ENCODE data around the gene SHOX. TPM values are rescaled to one million over a fixed set of nuclear protein-coding genes. Genes with fewer than 3 reads are reported as not detected.
"Not testable (repeated sequence)": the region's sequence is repeated elsewhere in the genome, so short reads cannot be mapped to it uniquely, and the experiment has no call there.

Gene SHOX
- total and polyA plus RNA-seq, 10 of the 15 experiments (the other 5 are each of a cell fraction or from before 2014, with no cell fraction given): 0.42 TPM; not detected in 9

- Histone ChIP-seq H3K79me2 (ENCODE audit: control insufficient read depth, insufficient read depth, low read length) (no peaks in the 10 kb centered on the region), H3K9me3 (replicated peaks; ENCODE audit: control insufficient read depth, insufficient read depth, low read length) (peaks cover 2% of the 10 kb centered on the region; the same call in 1 of the 3 replicates), H3K9ac (ENCODE audit: control insufficient read depth, insufficient read depth, low read length) (no peak overlapping the region), H3K27me3 (replicated peaks in 1 of 2; ENCODE audit: control insufficient read depth in 2 of 2, insufficient read depth in 2 of 2, low read length in 1 of 2) (no peaks in the 10 kb centered on the region), H3K4me3 (no peak overlapping the region), H4K20me1 (ENCODE audit: control insufficient read depth, insufficient read depth) (no peaks in the 10 kb centered on the region), H3K27ac (ENCODE audit: control insufficient read depth, insufficient read depth) (no peak overlapping the region), H3K36me3 (ENCODE audit: control insufficient read depth in 2 of 2, insufficient read depth in 2 of 2, low read length in 1 of 2) (no peaks in the 10 kb centered on the region), H2AFZ (ENCODE audit: control insufficient read depth, low read depth, low read length) (no peak overlapping the region), H3K4me1 (ENCODE audit: control insufficient read depth, insufficient read depth, low read length) (no peaks in the 10 kb centered on the region), H3K4me2 (ENCODE audit: control insufficient read depth, insufficient read depth) (no peak overlapping the region)
- POLR2A ChIA-PET: no interaction called here
- no TSS peak for BruUV-seq (replicated peaks)
- CTCF ChIA-PET: no interaction called here
- ATAC-seq (no peak), DNase-seq (ENCODE audit: low read depth, low spot score) (no peak), FAIRE-seq (no peak)
- intact Hi-C loops (cut with micrococcal nuclease; ENCODE audit: unreplicated experiment) (no loop called here), in situ Hi-C loops (cut with MboI) (no loop called here)
- no peak for TF ChIP-seq PAX8 (IDR thresholded peaks at IDR 0.05)
- no peak for TF ChIP-seq IKZF1 (conservative IDR thresholded peaks at IDR 0.05)
- no peak for TF ChIP-seq EP300 (IDR thresholded peaks at IDR 0.05; ENCODE audit: borderline replicate concordance in 1 of 2, control insufficient read depth in 1 of 2, low read depth in 2 of 2, low read length in 2 of 2)
- TF ChIP-seq HDGF (IDR thresholded peaks at IDR 0.05): no peak
- no peak for TF ChIP-seq TAF1 (IDR thresholded peaks at IDR 0.05; ENCODE audit: borderline replicate concordance, low read depth, low read length)
- TF ChIP-seq RAD51 (IDR thresholded peaks at IDR 0.05): no peak
- TF ChIP-seq SMC3 (IDR thresholded peaks at IDR 0.05; ENCODE audit: borderline replicate concordance, low read length): no peak
- no peak for TF ChIP-seq ZNF384 (IDR thresholded peaks at IDR 0.05; ENCODE audit: borderline replicate concordance, low read depth, low read length)
- WGBS (ENCODE audit: insufficient coverage, insufficient replicate concordance, low lambda C conversion rate, missing lambda C conversion rate): 37% methylated on average over 9 of the region's 11 CpGs
- RAD21 ChIA-PET (ENCODE audit: unreplicated experiment): no interaction called here
- SMC1A ChIA-PET (ENCODE audit: uncharacterized antibody, unreplicated experiment): no interaction called here
Measured at GRCh38 chrX:621705-622503, 8.7 kb upstream of the SHOX start.

GRCh38 chrX:622802-623201 is 7.8 kb upstream of the SHOX start:
- intact Hi-C loops (cut with micrococcal nuclease; ENCODE audit: unreplicated experiment): not testable (repeated sequence)

More at GRCh38 chrX:622802-623201, 7.8 kb upstream of the SHOX start:
- DNase-seq (ENCODE audit: low read depth, low spot score); BruUV-seq (replicated peaks); POLR2A ChIA-PET; H3K4me2 ChIP-seq (ENCODE audit: control insufficient read depth, insufficient read depth); H3K4me3 ChIP-seq; H3K79me2 ChIP-seq (ENCODE audit: control insufficient read depth, insufficient read depth, low read length); H3K27ac ChIP-seq (ENCODE audit: control insufficient read depth, insufficient read depth); RAD21 ChIA-PET (ENCODE audit: unreplicated experiment); FAIRE-seq; H3K9me3 ChIP-seq (replicated peaks; ENCODE audit: control insufficient read depth, insufficient read depth, low read length); H3K9ac ChIP-seq (ENCODE audit: control insufficient read depth, insufficient read depth, low read length); in situ Hi-C loops (cut with MboI); H3K4me1 ChIP-seq (ENCODE audit: control insufficient read depth, insufficient read depth, low read length); H4K20me1 ChIP-seq (ENCODE audit: control insufficient read depth, insufficient read depth); SMC1A ChIA-PET (ENCODE audit: uncharacterized antibody, unreplicated experiment); H2AFZ ChIP-seq (ENCODE audit: control insufficient read depth, low read depth, low read length); ATAC-seq; H3K27me3 ChIP-seq (replicated peaks in 1 of 2; ENCODE audit: control insufficient read depth in 2 of 2, insufficient read depth in 2 of 2, low read length in 1 of 2); CTCF ChIA-PET; H3K36me3 ChIP-seq (ENCODE audit: control insufficient read depth in 2 of 2, insufficient read depth in 2 of 2, low read length in 1 of 2): not testable (repeated sequence)
- WGBS (ENCODE audit: insufficient coverage, insufficient replicate concordance, low lambda C conversion rate, missing lambda C conversion rate): 0% methylated on average over 2 of the region's 3 CpGs

Data from GM12878 (cell line).